Activated CD4-positive, alpha-beta T cell treated with anti-CD3 and anti-CD28 coated beads, Interleukin-2, amount 10 ng/mL, durations not matched to agents 7 days and 5 days (primary cell): ENCODE data around the gene CFAP46. TPM values are rescaled to one million over a fixed set of nuclear protein-coding genes. Genes with fewer than 3 reads are reported as not detected.

Experiments used
- CTCF ChIA-PET: fragments of 350-600 bp; sonication (Branson Sonifier 250); formaldehyde crosslinking; loops from one replicate; lab custom pipeline; 2021; ENCODE audit warnings: antibody characterized with exemption; lab: Charles Lee
- POLR2A ChIA-PET: fragments of 350-600 bp; sonication (Branson Sonifier 250); formaldehyde crosslinking; loops from one replicate; lab custom pipeline; 2021; ENCODE audit warnings: antibody characterized with exemption; lab: Charles Lee
- DNase-seq: peaks from one replicate; pipeline ENCODE4 v3.0.0-alpha.2; 2020
- H3K27ac Mint-ChIP-seq: one replicate; pipeline ENCODE4 v1.8.0; 2021; ENCODE audit warnings: mild to moderate bottlenecking, moderate library complexity, mixed read lengths
- H3K27me3 Mint-ChIP-seq: one replicate; pipeline ENCODE4 v1.8.0; 2021; ENCODE audit warnings: mixed read lengths
- H3K36me3 Mint-ChIP-seq: one replicate; pipeline ENCODE4 v1.8.0; 2021; ENCODE audit warnings: low read depth, mixed read lengths
- H3K4me1 Mint-ChIP-seq: one replicate; pipeline ENCODE4 v1.8.0; 2021; ENCODE audit warnings: mixed read lengths
- H3K4me3 Mint-ChIP-seq: one replicate; pipeline ENCODE4 v1.8.0; 2021; ENCODE audit warnings: mild to moderate bottlenecking, moderate library complexity, mixed read lengths
- H3K9me3 Mint-ChIP-seq: one replicate; pipeline ENCODE4 v1.8.0; 2021; ENCODE audit warnings: mixed read lengths
- total RNA-seq, 2 experiments: library from RNA; stranded (reverse); gene quantifications; one replicate each; pipeline ENCODE4 v1.2.3, GENCODE V29; 2021

The CFAP46 gene
- total RNA-seq: not detected

GRCh38 chr10:132942101-132943057 lies at the start of gene CFAP46:
Gene CFAP46 (minus strand): TSS chr10:132942570. CDS start chr10:132942484, 86 bp downstream.
- POLR2A ChIA-PET: no interaction called here
- peaks cover 26% of the 10 kb centered on the region for H3K27me3 Mint-ChIP-seq

GRCh38 chr10:132991706-132992432 lies 49.5 kb upstream of the CFAP46 start:
- no peaks in the 10 kb centered on the region for H3K9me3 Mint-ChIP-seq
- DNase-seq: no peak
- ChIA-PET CTCF (no interaction called here), POLR2A (no interaction called here)
- H3K27ac Mint-ChIP-seq: no peak overlapping the region
- no peaks in the 10 kb centered on the region for H3K4me1 Mint-ChIP-seq
- no peaks in the 10 kb centered on the region for H3K27me3 Mint-ChIP-seq
- H3K36me3 Mint-ChIP-seq: no peaks in the 10 kb centered on the region
- no peak overlapping the region for H3K4me3 Mint-ChIP-seq

More at GRCh38 chr10:132942101-132943057, at the start of gene CFAP46:
- Mint-ChIP-seq H3K9me3 (no peaks in the 10 kb centered on the region), H3K27ac (no peak within 1 kb of the TSS), H3K4me3 (peak within 1 kb of the TSS; percentile 26), H3K36me3 (no peaks in the 10 kb centered on the region), H3K4me1 (peaks cover 2% of the 10 kb centered on the region)
- DNase-seq: no peak
- CTCF ChIA-PET: no interaction called here

- Mint-ChIP-seq H3K27me3 (no peaks in the 10 kb centered on the region), H3K4me1 (no peaks in the 10 kb centered on the region), H3K27ac (no peak overlapping the region), H3K4me3 (no peak overlapping the region), H3K9me3 (no peaks in the 10 kb centered on the region), H3K36me3 (no peaks in the 10 kb centered on the region)
- DNase-seq: no peak
- POLR2A ChIA-PET: no interaction called here
- CTCF ChIA-PET: no interaction called here
Measured at GRCh38 chr10:132990684-132991545, 48.5 kb upstream of the CFAP46 start.

GRCh38 chr10:132989476-132990415 lies 47.4 kb upstream of the CFAP46 start:
- Mint-ChIP-seq H3K36me3 (no peaks in the 10 kb centered on the region), H3K4me3 (no peak overlapping the region), H3K27me3 (no peaks in the 10 kb centered on the region), H3K27ac (no peak overlapping the region), H3K4me1 (no peaks in the 10 kb centered on the region), H3K9me3 (no peaks in the 10 kb centered on the region)
- DNase-seq: no peak
- CTCF ChIA-PET: no interaction called here
- POLR2A ChIA-PET: no interaction called here

GRCh38 chr10:132988988-132989387 lies 46.6 kb upstream of the CFAP46 start:
- ChIA-PET CTCF (no interaction called here), POLR2A (no interaction called here)
- Mint-ChIP-seq H3K27me3 (no peaks in the 10 kb centered on the region), H3K4me3 (no peak overlapping the region), H3K27ac (no peak overlapping the region), H3K4me1 (no peaks in the 10 kb centered on the region), H3K36me3 (no peaks in the 10 kb centered on the region), H3K9me3 (no peaks in the 10 kb centered on the region)
- no peak for DNase-seq

- ChIA-PET CTCF (no interaction called here), POLR2A (no interaction called here)
- Mint-ChIP-seq H3K36me3 (no peaks in the 10 kb centered on the region), H3K27me3 (no peaks in the 10 kb centered on the region), H3K4me3 (no peak overlapping the region), H3K27ac (no peak overlapping the region), H3K4me1 (no peaks in the 10 kb centered on the region), H3K9me3 (no peaks in the 10 kb centered on the region)
- DNase-seq: no peak
Measured at GRCh38 chr10:132987671-132988571, 45.6 kb upstream of the CFAP46 start.

- no peaks in the 10 kb centered on the region for H3K36me3 Mint-ChIP-seq
- CTCF ChIA-PET: no interaction called here
- no peak overlapping the region for H3K27ac Mint-ChIP-seq
- POLR2A ChIA-PET: no interaction called here
- H3K4me3 Mint-ChIP-seq: no peak overlapping the region
- DNase-seq: no peak
- H3K9me3 Mint-ChIP-seq: no peaks in the 10 kb centered on the region
- no peaks in the 10 kb centered on the region for H3K27me3 Mint-ChIP-seq
- H3K4me1 Mint-ChIP-seq: no peaks in the 10 kb centered on the region
Measured at GRCh38 chr10:132986978-132987377, 44.6 kb upstream of the CFAP46 start.

- H3K27me3 Mint-ChIP-seq: no peaks in the 10 kb centered on the region
- no peak for DNase-seq
- no peaks in the 10 kb centered on the region for H3K4me1 Mint-ChIP-seq
- H3K9me3 Mint-ChIP-seq: no peaks in the 10 kb centered on the region
- H3K27ac Mint-ChIP-seq: no peak overlapping the region
- H3K4me3 Mint-ChIP-seq: no peak overlapping the region
- H3K36me3 Mint-ChIP-seq: no peaks in the 10 kb centered on the region
- POLR2A ChIA-PET: no interaction called here
- CTCF ChIA-PET: no interaction called here
Measured at GRCh38 chr10:132986576-132986975, 44.2 kb upstream of the CFAP46 start.

GRCh38 chr10:132986076-132986475 lies 43.7 kb upstream of the CFAP46 start:
- DNase-seq: no peak
- no peaks in the 10 kb centered on the region for H3K36me3 Mint-ChIP-seq
- H3K4me1 Mint-ChIP-seq: no peaks in the 10 kb centered on the region
- no peak overlapping the region for H3K4me3 Mint-ChIP-seq
- H3K9me3 Mint-ChIP-seq: no peaks in the 10 kb centered on the region
- ChIA-PET CTCF (no interaction called here), POLR2A (no interaction called here)
- H3K27ac Mint-ChIP-seq: no peak overlapping the region
- no peaks in the 10 kb centered on the region for H3K27me3 Mint-ChIP-seq

- Mint-ChIP-seq H3K4me3 (no peak overlapping the region), H3K4me1 (no peaks in the 10 kb centered on the region), H3K27ac (no peak overlapping the region), H3K9me3 (no peaks in the 10 kb centered on the region), H3K27me3 (no peaks in the 10 kb centered on the region), H3K36me3 (no peaks in the 10 kb centered on the region)
- CTCF ChIA-PET: no interaction called here
- no peak for DNase-seq
- POLR2A ChIA-PET: no interaction called here
Measured at GRCh38 chr10:132985546-132985900, 43.2 kb upstream of the CFAP46 start.

- Mint-ChIP-seq H3K36me3 (no peaks in the 10 kb centered on the region), H3K9me3 (no peaks in the 10 kb centered on the region), H3K4me1 (no peaks in the 10 kb centered on the region), H3K27me3 (no peaks in the 10 kb centered on the region), H3K27ac (no peak overlapping the region), H3K4me3 (no peak overlapping the region)
- DNase-seq: no peak
- ChIA-PET POLR2A (no interaction called here), CTCF (no interaction called here)
Measured at GRCh38 chr10:132984801-132985545, 42.6 kb upstream of the CFAP46 start.
